Stimulated activated CD8-positive, alpha-beta memory T cell treated with anti-CD3 and anti-CD28 coated beads, Interleukin-7, amount 100 ng/mL, for 1 hour (primary cell): ENCODE data around the gene COL15A1.
A peak's percentile ranks its signal among the peaks of the same experiment; 100 is the strongest.

Experiments
- DNase-seq, 2 donors: peaks; one replicate each; pipeline ENCODE4 v3.0.0-alpha.2; 2020; ENCODE audit warnings: low read depth in 2 of 2

Gene COL15A1

DNA sequence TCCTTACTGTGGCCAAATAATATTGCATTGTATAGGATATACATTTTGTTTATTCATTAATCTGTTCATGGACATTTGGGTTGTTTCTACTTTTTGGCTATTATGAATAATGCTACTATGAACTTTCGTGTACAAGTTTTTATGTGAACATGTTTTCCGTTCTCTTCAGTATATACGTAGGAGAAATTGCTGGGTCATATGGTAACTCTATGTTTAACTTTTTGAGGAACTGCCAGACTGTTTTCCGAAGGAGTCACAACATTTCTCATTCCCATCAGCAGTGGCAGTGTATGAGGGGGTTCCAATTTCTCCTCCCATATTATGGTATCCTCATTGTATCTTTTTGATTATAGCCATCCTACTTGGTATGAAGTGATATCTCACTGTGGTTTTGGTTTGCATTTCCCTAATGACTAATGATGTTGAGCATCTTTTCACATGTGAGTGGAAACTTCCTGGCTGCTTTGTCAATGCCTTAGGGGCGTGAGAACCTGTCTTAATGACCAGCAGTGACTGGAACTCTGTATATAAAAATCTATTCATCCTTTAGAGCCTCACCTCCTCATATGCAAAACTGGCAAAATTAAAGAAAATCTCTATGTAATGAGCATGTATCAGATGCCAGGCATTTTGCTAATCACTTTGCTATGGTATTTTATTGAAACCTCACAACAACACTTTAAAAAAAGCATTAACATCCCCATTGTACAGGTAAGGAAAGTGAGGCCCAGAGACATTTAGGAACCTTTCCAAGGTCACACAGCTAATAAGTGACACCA lies 113.4 kb downstream of the COL15A1 start:
- no peak for DNase-seq

DNA sequence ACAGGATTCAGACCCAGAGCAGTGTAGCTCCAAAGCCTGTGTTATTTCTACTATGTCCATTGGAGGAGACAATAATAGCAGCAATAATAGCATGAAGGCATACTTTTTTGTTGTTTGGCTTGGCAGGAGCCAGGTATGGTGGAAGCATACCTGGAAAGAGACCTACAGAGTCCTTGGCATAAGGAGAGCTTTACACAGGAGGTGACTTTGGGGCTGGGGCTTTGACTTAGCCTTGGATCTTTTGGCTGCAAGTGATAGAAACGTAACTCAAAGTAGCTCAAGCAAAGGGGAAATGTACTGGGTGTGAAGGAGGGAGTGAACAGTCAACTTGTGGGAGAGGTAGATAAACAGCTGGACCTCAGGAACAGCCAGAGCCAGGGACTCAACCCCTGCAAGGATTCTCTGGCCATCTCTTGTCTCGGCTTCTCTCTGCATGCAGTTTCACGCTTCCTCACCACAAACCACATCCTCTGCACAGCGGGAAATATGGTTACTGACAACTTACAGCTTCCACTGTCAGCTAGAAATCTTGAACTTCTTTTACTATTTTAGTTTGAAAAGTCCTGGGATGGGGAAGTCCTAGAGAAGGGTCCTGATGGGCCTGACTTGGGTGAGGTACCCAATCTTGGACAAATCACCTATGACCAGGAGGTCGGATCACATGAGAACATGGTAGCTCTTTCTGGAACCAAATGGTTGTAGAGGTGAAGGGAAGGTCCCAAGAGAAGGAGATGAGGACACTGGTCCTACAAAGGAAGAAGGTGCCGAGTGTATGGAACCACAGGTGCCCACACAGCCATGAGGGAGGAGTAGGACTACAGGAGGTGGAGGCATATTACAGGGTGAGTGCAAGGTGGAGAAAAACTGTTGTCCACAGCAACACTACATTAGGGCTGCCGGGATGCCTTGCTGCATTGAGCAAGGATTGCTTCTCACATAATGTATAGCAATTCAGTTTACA lies 114.2 kb downstream of the COL15A1 start:
- peak; percentile 46 to 55 for DNase-seq

DNA sequence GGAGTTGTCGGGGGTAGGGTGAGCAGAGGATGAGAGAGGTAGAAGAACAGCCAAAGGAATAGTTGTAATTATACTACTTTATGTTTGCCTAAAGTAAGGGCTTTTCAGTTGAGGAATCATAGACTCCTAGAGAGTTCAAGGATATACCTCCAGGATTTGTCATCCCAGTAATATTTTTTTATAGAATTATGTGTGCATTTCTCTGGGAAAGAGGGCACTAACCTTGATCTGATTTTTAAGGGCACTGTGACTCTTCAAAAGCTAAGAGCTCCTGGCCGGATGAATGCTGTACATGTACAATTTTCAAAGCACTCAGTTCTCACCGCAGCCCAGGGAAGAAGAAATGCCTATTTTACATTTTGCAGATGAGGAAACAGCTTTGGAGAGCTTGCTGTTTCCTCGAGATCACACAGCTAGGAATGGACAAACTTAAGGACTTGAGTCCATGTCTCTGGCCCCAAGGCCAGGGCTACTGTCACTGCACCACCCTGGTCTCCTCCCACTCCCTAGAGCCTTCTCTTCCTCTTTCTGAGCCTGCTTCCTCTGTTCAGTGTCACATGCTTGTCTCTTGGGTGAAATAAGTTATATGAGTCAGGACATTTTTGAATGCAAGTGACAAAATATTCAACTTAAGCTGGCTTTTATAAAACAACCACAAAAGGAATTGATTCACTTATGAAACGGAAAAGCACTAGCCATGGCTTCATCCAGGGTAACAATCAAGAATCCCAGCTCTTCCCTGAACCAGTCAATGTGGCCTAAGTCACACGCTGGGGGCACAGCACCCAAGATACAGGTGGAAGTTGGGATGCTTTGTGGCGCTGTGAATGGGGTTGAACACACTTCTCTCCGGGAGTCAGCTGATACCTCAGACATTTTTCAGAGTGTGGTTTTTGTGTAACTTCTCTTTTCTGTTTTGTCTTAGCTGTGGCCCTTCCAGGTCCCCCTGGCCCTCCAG lies 115.5 kb downstream of the COL15A1 start:
- DNase-seq, result no peak

DNA sequence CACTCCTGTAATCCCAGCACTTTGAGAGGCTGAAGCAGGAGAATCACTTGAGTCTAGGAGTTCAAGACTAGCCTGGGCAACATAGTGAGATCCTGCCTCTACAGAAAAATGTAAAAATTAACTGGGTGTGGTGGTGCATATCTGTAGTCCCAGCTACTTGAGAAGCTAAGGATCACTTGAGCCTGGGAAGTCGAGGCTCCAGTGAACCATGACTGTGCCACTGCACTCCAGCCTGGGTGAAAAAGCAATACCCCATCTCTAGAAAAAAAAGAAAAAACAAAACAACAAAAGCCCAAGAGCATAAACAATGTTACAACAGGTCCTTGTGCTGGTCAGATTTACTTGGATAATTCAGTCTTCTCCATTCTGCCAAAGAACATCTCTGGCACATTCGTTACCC lies 116.9 kb downstream of the COL15A1 start:
- DNase-seq, result no peak

DNA sequence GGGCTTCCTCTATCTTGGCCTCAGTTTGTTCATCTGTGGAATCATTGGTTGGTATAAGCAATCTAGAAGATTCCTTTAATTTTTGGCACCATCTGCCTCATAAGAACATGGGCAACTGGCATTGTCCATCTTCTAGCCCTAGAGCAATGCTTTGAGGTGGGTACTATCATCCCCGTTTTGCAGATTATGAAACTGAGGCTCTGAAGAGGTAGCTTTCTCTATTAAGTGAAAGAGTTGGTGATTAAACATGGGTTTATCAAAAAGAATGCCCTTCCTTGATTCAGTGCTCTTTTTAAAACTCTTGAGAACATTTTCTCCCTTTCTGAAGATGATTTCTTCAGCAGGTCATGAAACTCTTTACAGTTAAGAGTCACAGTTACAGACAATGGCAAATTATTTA lies 118.8 kb downstream of the COL15A1 start:
- no peak for DNase-seq

DNA sequence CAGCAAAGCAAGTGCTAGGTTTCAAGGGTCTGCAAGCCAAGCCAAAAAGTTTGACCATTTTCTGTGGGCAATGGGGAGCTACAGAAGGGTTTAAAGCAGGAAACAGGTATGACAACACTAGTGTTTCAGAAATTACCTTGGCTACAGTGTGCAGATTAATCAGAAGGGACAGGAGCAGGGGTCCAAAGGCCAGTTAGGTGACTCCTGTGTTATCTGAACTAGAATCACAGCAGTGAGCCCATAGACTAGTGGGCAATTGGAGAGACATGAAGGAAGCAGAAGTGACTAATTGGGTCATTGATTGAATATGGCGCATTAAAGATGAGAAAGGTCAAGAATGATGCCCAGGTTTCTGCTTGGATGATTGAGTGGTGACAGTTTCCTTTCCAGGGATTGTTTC lies 119.8 kb downstream of the COL15A1 start:
- no peak for DNase-seq

DNA sequence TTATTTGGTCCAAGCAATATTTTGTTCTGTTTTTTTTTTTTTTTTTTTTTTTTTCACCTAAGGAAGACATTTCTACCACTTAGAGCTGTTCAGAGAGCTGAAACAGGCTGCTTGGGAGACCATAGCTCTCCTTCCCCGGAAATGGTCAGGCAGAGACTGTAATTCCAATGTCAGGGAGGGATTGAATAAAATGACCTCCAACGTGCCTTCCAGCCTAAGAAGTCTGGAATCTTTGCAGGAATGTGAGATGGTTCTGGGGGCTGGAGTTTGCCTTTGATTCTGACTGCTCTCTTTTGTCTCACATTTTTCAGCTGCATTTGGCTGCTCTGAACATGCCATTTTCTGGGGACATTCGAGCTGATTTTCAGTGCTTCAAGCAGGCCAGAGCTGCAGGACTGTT lies 122.9 kb downstream of the COL15A1 start:
- no peak for DNase-seq

DNA sequence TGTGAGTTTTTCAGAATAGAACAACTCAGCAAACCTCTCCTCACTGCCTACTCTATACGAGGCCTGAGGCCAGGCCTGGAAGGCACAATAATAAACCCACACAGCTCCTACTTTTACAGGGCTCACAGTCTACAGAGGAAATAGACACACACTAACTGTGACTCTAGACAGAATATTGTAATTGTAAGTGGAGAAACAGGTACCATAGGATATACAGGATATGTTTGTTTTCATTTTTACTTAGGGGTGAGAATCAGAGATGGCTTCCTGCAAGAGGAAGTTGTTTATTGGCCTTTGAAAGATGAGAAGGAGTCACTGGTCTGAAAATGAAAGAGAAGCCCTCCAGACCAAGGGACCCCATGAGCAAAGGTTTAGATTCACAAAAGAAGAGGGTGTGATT lies 125.4 kb downstream of the COL15A1 start:
- DNase-seq, result no peak

DNA sequence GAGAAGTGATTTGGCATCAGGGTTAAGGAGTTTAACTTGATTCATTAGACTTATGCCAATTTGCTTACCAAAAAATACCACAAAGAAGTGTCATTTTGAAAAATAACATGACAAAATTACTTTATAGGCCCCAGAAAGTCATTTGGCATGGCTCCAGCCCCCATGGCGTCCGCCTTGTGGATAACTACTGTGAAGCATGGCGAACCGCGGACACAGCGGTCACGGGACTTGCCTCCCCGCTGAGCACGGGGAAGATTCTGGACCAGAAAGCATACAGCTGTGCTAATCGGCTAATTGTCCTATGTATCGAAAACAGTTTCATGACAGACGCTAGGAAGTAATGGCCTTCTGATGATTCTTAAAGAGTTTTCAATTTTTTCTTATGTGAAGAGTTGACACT lies 125.8 kb downstream of the COL15A1 start:
- DNase-seq, result no peak

DNA sequence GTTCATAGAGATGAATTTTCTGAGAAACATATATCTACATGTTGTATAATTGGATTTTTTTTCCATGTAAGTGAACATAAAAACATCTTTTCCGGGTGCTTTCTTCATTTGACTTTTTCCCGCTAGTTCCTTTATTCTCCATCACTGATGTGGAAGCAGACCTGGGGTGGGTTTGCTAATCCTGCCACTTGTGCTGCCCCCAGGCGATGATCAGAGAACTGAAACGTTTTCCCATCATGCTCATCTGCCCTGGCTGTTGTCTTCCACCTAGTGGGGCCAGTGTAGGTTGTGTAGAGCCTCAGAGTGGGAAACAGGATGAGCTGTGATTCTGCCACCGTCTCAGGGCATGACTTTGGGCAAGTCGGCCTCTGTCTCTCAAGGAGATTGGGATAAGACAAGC lies 127.0 kb downstream of the COL15A1 start:
- DNase-seq, result no peak

DNA sequence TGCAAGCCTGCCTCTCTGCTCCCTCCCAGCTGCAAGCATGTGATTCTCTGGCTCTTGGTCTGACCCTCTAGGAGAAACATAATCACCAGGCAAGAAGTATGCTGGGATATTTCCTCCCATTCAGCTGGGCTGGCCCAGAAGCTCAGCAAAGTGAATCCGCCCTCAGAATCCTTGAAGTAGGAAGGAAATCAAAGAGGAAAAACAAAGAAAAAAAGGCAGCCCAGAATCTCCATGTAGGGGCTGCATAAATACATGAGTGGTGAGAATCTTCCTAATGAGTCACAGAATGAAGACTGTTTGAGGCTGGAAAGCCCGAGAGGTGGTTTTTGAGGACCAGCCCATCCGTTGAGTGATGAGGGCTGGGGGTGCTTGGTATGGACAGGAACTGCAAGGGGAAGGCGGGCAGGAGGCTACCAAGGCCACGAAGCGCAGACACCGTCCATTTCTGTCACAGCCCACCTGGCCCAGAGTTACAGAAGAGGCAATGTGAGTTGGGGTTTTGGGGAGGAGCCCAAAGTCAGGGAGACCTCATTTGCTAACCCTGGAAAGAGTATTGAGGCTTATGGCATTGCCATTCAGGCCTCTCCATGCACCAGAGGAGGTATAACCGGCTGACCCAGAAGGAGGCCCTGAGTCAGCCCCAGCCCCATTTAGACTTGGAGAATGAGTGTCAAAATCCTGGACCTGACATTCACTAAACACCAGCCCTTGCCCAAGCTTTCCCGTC lies 127.8 kb downstream of the COL15A1 start:
- no peak for DNase-seq

DNA sequence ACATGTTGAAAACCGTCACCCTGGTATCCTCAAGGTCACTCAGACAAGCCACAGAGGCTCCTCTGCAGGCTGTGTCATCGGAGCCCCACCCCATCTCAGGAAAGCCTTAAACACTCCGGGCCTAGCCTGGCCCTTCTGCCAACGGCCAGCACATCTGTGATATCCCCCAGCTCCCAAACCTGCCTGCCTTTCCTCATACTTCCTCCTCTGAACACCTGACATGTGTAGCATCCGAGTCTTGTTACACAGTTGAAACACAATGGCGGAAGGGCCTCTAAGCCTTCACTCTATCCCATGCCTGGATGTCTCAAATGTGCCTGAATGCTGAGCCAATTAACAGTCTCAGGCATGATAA lies 128.3 kb downstream of the COL15A1 start:
- no peak for DNase-seq

DNA sequence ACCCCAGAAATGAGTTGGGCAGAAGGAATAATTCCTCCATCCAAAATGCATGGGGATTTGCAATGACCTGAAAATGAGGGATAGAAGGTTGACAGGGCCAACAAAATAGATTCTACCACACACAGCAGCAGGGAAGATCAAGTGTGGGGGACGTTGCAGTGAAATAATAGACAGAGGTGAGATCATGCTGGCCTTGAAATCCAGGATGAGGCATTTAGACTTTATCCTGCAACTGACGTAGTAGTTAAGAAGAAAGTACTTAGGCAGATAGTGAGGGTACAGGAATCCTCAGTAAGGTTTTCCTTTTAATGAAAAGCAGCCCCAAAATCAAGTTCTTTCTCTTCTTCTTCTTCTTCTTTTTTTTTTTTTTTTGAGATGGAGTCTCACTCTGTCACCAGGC lies 129.6 kb downstream of the COL15A1 start:
- DNase-seq, result no peak

DNA sequence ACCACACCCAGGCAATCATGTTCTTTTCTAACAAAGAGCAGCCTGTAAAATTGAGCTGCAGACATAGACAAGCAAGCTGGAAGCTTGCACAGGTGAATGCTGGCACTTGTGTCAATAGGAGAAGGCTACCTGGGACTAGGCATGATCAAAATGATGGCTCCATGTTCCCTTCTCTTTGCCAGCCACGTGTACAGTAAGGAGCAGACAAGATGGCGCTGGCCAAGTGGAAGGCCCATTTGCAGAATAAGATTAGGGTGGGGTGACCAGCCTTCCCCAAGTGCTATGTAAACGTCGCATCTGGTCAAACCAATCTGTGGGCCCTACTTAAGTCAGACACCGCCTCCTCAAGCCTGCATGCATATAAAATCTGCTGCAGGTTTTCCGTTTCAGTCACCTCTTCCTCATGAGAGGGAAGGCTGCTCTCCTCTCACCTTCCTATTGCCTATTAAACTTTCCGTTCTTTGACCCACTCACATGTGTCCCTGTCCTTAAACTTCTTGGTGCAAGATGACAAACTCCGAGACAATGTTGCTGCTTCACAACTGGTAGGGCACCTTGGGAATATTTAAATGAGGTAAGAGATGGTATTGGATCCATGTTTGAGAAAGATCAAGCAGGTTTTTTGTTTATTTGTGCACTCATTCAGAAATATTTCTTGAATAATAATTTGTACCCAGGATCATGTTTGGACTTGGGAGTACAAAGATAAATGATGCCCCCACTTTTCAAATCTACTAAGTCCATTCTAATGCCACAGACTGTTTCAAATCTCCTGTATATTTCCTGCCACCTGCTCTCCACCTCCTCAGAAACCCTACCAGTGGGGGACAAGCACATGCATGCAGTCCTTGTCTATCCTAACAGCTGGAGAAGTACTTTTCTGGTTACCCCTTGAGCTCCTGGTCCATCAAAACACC lies 130.5 kb downstream of the COL15A1 start:
- no peak for DNase-seq

DNA sequence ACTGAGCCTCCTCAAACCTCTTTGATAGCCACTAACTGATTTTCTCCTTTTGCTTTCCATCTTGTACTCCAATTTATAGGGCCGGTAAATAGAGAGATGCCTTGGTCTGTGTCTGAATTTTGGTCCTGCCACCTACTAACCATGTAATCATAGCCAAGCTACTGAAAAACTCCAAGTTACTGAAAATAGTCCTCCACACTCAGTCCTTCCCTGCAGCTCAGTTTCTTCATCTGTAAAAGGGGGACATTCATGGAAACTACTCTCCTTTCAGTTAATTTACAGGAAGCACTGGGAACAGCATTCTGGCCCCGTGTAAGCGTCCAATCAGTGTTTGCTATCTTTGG lies 131.2 kb downstream of the COL15A1 start:
- DNase-seq, result no peak

DNA sequence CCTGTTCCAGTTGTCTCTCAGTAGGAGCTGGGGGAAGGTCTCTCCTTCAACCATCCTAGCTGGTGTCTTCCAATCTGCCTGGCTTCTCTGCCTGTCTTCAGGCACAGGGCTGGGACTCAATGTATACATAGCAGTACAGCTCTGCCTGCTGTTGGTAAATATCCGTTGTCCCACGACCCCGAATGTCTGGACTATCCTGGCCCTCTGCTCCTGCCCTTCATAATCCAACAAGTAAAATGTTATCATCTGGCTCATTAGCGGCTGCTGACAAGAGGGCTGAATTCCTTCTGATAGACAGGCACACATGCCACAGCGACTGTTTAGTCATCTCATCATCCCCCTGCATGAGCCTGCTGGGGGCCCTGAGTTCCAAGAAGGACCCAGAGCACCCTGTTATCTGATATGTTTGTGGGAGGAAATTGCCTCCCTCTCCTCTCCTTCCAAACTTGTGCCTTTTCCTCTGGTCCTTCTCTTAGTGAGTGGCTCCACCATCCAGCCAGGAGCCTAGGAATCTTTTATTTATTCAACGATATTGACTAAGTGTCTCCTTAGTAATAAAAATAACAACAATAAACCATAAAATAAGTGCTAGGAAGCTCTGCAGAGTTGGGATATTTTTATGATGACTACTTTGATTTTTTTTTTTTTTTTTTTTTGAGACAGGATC lies 131.7 kb downstream of the COL15A1 start:
- DNase-seq, result no peak

DNA sequence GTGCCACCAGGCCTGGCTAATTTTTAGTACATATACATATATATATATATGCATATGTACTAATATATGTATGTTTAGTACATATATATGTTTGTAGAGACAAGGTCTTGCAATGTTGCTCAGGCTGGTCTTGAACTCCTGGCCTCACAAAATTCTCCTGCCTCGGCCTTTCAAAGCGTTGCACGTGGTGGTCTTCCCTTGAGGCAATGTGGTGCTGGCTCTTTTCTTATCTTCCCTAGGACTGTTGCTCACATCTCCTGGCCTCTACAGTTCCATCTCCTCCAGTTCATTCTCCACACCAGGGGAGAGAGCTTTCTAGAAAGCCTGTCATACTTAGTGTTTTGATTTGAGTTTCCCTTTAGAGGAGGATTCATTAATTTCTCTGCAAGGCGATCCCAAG lies 132.3 kb downstream of the COL15A1 start:
- DNase-seq, result no peak

DNA sequence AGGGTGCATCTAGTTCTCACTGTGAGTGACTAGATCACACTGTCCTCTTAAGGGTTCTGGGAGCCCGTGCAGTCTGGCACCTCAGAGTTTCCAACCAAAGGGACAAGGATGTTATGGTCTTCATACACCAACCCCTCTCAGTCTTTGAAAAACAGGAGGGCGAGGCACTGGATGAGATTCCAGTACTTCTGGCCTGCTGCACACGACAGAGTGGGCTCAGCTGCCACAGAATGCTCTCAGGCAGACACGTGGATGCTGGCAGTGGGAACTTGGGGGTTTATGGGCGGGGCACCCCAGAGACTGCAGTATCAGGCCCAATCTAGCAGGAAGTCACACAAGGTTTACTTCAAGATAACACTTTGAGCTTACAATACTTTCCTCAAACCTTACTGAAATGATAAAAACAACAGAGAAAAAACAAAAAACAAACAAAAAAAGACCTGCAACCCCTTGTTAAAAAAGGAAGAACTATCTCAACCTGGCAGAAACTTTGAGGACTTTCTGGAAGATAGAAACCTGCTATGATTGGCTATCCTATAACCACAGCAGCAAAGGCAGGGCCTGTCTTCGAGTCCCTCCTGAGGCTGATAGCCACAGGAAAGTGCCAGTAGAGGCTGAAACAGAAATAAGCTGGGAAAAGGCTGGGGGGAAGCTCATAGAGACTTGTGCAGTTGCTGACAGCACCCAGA lies 132.9 kb downstream of the COL15A1 start:
- DNase-seq, result no peak

DNA sequence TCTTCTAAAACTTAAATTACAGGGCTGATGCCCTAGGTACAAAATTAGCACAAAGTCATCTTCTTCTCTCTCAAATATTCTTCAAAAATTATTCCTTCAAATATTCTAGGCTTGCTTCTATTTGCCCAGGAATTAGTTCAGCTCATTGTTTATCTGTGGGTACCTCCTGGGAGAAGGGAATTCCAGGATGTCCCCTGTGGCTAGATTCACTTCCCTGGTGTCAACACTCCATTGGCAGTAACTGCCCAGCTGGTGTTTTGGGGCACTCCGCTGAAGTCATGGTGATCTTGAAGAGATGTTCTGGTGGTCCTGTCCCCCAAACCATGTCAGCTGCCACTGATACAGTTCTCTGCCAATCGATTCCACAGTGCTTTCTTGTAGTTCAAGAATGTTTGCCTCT lies 135.0 kb downstream of the COL15A1 start:
- DNase-seq, result no peak
